Ishikawa (cell line): ENCODE results near the gene TMEM169.

Experiments
- CEBPB ChIP-seq: IDR thresholded peaks from 2 replicates; pipeline ENCODE4 v1.6.1; 2012
- CREB1 ChIP-seq: IDR thresholded peaks from 2 replicates; pipeline ENCODE4 v1.6.1; 2012; ENCODE audit warnings: low read depth
- EP300 ChIP-seq: IDR thresholded peaks from 2 replicates; pipeline ENCODE4 v1.6.1; 2012; ENCODE audit warnings: borderline replicate concordance
- RAD21 ChIP-seq: IDR thresholded peaks from 2 replicates; pipeline ENCODE4 v1.6.1; 2012; ENCODE audit warnings: low read depth
- REST ChIP-seq: IDR thresholded peaks from 2 replicates; pipeline ENCODE4 v1.6.1; 2012; ENCODE audit warnings: low read depth, mild to moderate bottlenecking

GRCh38 chr2:216142540-216142939 lies 60.8 kb downstream of the TMEM169 start:
- TF ChIP-seq EP300 (no peak), CEBPB (no peak), RAD21 (no peak), CREB1 (no peak), REST (no peak)
